GM13976 (cell line): ENCODE data around the gene BHLHA15.

Experiments
- DNase-seq: peaks from one replicate; pipeline ENCODE4 v3.0.0; 2012; ENCODE audit warnings: low spot score
- in situ Hi-C: fragments of 300-500 bp; cut with MboI; formaldehyde crosslinking; loops from one replicate; pipeline ENCODE4 v1.12.0; 2022; ENCODE audit warnings: low sequenced_read_pairs, mixed read lengths, inconsistent platforms; ENCODE audit not compliant: unreplicated experiment
- TF ChIP-seq, protein P1 (sequence below): IDR thresholded peaks from 2 replicates; pipeline ENCODE4 v1.5.1; 2012; ENCODE audit warnings: borderline replicate concordance, mild to moderate bottlenecking; ENCODE audit not compliant: insufficient read depth; ENCODE audit errors: extremely low read depth, missing control alignments, control extremely low read depth

Gene BHLHA15

DNA sequence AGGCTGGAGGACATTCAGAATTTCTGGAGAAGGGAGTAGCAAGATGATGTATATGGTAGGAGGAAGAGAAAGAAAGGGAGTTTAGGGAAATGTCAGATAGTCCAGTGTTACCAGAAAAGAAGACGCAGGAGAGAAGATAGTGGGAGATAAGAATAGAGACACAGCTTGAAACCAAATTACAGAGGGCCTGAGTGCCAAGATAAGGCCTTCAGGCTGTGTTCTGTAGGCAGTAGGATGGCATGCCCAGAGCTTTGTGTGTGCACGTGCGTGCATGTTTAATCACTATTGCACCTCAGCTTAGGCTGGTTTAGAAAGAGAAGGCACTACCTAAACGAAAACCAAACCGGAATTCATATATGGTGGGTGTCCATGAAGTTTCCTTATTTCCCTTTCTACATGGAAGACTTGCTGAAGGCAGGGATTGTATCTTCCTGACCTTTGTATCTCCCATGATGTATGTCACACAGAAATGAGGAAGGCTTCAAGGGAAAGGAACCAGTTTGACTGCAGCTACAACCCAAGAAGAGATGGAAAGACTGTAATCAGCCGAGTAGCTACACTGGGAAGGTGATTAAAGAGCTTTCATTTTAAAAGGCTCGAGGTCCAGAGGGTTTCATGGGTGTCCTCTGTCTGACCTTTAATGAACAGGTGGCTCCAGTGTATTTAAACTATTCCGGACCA is 35.8 kb upstream of the BHLHA15 start:
- in situ Hi-C loops = no loop called here

DNA sequence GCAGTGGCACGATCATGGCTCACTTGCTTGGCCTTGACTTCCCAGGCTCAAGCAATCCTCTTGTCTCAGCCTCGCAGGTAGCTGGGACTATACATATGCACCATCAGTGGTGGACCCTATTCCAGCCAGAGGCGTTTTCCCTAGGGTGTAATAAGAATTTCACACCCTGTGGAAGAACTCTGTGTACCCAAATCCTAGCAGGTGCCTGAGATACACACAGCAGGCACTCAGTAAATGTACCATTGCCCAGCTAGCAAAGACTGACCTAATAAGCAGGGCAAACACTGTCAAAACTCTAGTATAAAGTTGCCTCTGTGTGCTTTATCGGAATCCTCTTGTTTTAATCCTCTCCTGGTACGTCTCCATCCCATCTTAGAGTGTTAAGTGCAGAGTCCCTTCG is 33.7 kb upstream of the BHLHA15 start:
- TF ChIP-seq, protein P1, sequence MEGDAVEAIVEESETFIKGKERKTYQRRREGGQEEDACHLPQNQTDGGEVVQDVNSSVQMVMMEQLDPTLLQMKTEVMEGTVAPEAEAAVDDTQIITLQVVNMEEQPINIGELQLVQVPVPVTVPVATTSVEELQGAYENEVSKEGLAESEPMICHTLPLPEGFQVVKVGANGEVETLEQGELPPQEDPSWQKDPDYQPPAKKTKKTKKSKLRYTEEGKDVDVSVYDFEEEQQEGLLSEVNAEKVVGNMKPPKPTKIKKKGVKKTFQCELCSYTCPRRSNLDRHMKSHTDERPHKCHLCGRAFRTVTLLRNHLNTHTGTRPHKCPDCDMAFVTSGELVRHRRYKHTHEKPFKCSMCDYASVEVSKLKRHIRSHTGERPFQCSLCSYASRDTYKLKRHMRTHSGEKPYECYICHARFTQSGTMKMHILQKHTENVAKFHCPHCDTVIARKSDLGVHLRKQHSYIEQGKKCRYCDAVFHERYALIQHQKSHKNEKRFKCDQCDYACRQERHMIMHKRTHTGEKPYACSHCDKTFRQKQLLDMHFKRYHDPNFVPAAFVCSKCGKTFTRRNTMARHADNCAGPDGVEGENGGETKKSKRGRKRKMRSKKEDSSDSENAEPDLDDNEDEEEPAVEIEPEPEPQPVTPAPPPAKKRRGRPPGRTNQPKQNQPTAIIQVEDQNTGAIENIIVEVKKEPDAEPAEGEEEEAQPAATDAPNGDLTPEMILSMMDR = no peak
- in situ Hi-C loops = no loop called here
- no peak for DNase-seq

More for the DNA sequence above, 35.8 kb upstream of the BHLHA15 start:
- DNase-seq = no peak
- TF ChIP-seq, protein P1 = no peak

DNA sequence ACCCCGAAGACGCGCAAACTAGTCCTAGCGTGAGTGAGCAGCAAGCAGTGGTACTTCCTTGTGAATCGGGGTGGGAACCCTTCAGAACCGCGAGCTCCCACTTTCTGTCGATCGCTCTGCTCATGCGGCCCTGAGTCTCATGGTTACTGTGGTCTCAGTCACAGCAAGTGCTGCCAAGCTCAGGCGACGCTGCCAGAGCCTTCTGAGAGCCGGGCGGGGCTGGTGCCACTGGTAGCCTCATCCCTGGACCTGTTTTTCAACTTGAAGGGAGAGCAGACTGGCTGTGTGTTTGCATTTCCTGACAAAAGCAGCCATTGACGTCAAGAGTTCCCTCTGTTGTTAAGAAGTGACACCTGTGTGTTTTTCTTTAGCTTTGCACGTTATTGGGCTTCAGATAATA is 32.9 kb upstream of the BHLHA15 start:
- no peak for DNase-seq
- TF ChIP-seq, protein P1 = no peak
- in situ Hi-C loops = no loop called here

DNA sequence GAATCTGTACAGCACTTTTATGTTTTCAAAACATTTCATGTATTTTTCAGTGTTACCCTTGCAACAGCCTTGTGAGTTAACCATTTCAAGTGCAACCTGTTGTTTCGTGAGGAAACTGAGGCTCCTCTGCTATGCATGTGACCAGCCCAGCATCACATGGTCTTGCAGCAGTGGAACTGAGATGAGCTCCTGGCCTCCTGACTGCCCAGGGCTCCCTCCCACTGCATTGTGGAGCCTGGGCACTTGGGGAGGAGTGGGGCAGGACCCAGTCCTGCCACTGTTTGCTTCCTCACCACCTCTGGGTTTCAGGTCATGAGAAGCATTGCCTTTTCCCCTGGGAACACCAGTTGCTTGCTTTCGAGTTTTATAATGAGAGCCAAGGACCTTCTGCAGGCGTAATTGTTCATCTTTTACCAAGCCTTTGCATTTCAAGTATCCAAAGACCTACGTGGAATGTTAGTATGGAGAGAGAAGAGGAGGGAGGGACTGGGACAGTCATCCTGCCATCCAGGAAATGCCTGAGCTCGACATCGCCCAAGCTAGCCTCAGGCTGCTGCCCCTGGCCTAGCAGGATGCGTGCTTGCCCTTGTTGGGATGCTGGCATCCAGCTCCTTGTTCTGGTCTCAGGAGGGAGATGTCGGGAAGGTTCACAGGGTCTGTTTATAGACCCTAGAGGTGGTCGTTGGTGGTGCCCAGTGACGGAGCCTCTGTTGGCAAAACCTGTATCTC is 32.3 kb upstream of the BHLHA15 start:
- in situ Hi-C loops = no loop called here
- no peak for DNase-seq
- TF ChIP-seq, protein P1 = no peak

DNA sequence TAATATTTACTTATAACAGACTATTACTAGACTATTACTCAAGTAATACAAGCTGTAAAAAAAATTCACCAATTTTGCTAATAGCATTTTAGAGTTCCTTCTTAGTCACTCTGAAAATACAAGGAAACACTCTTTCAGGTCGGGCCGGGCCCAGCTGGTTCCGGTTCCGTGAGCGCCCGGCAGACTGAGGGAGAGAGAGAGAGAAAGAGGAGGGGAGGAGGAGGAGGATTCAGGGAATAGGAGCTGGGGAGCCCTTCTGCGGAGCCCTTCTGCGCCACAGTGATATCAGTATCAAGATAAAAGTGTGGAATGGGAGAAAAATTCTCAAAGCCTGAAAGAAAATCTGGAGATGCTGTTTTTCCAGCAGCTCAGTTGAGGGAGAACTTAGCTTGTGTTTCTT is 30.5 kb upstream of the BHLHA15 start:
- TF ChIP-seq, protein P1 = no peak
- in situ Hi-C loops = no loop called here
- no peak for DNase-seq

DNA sequence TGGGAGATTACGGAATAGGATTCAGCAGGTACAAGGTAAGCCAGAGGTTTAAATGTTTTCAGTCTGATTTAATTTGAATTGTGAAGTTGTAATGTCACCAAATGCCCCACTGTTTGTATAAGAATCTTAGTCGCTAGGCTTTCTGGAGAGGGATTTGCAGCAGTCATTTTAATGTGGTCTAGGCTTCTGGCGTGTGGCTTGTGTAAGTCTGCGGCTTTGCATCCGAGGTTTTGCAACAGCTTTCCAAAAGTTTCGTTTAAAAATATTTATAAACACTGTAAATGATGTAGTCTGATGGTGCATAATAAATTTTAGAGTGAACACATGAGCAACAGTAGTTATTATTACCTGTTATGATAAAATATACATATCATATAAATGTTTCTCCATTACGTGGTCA is 26.1 kb upstream of the BHLHA15 start:
- DNase-seq = no peak
- in situ Hi-C loops = no loop called here
- TF ChIP-seq, protein P1 = no peak
